ENCODE results near the gene TAS2R19.

DNA sequence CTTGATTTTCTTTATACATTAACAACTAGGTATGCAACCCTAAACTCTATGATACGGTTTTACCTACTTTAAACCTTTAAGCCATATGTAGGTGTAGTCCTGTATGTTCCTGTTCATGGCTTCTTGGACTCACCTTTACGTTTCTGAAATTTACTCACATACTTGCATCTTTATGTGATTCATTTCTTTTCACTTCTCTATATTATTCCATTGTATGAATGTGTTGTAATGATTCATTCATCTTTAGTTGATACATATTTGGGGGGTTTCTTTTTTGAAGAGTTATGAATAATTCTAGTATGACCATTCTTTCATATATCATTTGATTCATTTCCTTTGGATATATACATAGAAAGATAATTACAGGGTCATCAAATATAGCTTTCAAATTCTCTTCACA, 33.3 kb downstream of the TAS2R19 start:
- TF ChIP-seq TAF1 (IDR thresholded peaks at IDR 0.05; ENCODE audit: borderline replicate concordance, low read depth, low read length) (no peak), POLR2A (IDR thresholded peaks at IDR 0.05; ENCODE audit: low read depth, low read length) (no peak)
